ENCODE results near the gene PDCD2L.

DNA sequence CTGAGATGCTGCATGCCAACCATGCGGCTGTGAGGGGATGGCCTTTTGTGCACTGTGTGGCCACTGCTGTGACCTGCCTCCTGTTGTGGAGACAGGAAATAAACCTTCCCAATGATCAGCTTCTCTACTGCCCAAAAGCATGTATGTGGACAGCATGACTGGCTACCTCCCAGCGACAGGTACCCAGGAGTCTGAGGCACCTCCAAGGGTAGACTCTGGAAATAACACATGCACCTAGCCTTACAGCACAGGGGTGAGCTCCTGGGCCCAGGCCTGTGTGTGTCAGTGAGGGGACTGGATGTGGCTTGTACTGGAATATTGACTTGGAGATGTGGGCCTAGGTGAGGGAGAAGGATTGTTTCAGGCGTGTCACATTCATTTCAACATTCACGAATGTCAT, 46.8 kb upstream of the PDCD2L start:
- TF ChIP-seq, protein P1, sequence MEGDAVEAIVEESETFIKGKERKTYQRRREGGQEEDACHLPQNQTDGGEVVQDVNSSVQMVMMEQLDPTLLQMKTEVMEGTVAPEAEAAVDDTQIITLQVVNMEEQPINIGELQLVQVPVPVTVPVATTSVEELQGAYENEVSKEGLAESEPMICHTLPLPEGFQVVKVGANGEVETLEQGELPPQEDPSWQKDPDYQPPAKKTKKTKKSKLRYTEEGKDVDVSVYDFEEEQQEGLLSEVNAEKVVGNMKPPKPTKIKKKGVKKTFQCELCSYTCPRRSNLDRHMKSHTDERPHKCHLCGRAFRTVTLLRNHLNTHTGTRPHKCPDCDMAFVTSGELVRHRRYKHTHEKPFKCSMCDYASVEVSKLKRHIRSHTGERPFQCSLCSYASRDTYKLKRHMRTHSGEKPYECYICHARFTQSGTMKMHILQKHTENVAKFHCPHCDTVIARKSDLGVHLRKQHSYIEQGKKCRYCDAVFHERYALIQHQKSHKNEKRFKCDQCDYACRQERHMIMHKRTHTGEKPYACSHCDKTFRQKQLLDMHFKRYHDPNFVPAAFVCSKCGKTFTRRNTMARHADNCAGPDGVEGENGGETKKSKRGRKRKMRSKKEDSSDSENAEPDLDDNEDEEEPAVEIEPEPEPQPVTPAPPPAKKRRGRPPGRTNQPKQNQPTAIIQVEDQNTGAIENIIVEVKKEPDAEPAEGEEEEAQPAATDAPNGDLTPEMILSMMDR (IDR thresholded peaks at IDR 0.05) = no peak
- no peak for TF ChIP-seq FOXM1 (IDR thresholded peaks at IDR 0.05; ENCODE audit: low read depth)
- TF ChIP-seq, protein P2, sequence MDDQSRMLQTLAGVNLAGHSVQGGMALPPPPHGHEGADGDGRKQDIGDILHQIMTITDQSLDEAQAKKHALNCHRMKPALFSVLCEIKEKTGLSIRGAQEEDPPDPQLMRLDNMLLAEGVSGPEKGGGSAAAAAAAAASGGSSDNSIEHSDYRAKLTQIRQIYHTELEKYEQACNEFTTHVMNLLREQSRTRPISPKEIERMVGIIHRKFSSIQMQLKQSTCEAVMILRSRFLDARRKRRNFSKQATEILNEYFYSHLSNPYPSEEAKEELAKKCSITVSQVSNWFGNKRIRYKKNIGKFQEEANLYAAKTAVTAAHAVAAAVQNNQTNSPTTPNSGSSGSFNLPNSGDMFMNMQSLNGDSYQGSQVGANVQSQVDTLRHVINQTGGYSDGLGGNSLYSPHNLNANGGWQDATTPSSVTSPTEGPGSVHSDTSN (IDR thresholded peaks at IDR 0.05) = no peak
- no peak for TF ChIP-seq TCF12 (IDR thresholded peaks at IDR 0.05)
- TF ChIP-seq, protein P3, sequence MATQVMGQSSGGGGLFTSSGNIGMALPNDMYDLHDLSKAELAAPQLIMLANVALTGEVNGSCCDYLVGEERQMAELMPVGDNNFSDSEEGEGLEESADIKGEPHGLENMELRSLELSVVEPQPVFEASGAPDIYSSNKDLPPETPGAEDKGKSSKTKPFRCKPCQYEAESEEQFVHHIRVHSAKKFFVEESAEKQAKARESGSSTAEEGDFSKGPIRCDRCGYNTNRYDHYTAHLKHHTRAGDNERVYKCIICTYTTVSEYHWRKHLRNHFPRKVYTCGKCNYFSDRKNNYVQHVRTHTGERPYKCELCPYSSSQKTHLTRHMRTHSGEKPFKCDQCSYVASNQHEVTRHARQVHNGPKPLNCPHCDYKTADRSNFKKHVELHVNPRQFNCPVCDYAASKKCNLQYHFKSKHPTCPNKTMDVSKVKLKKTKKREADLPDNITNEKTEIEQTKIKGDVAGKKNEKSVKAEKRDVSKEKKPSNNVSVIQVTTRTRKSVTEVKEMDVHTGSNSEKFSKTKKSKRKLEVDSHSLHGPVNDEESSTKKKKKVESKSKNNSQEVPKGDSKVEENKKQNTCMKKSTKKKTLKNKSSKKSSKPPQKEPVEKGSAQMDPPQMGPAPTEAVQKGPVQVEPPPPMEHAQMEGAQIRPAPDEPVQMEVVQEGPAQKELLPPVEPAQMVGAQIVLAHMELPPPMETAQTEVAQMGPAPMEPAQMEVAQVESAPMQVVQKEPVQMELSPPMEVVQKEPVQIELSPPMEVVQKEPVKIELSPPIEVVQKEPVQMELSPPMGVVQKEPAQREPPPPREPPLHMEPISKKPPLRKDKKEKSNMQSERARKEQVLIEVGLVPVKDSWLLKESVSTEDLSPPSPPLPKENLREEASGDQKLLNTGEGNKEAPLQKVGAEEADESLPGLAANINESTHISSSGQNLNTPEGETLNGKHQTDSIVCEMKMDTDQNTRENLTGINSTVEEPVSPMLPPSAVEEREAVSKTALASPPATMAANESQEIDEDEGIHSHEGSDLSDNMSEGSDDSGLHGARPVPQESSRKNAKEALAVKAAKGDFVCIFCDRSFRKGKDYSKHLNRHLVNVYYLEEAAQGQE (IDR thresholded peaks at IDR 0.05; ENCODE audit: low read depth, low read length) = no peak
- TF ChIP-seq, protein P4, sequence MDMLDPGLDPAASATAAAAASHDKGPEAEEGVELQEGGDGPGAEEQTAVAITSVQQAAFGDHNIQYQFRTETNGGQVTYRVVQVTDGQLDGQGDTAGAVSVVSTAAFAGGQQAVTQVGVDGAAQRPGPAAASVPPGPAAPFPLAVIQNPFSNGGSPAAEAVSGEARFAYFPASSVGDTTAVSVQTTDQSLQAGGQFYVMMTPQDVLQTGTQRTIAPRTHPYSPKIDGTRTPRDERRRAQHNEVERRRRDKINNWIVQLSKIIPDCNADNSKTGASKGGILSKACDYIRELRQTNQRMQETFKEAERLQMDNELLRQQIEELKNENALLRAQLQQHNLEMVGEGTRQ (IDR thresholded peaks at IDR 0.05; ENCODE audit: borderline replicate concordance, low read depth, low read length) = no peak
- TF ChIP-seq, protein P5, sequence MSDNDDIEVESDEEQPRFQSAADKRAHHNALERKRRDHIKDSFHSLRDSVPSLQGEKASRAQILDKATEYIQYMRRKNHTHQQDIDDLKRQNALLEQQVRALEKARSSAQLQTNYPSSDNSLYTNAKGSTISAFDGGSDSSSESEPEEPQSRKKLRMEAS (IDR thresholded peaks at IDR 0.05; ENCODE audit: low read depth) = no peak
- no peak for TF ChIP-seq YY1 (IDR thresholded peaks at IDR 0.05; ENCODE audit: low read depth)
- no peak for TF ChIP-seq NRF1 (IDR thresholded peaks at IDR 0.05; ENCODE audit: low read depth, low read length)
- TF ChIP-seq JUND (IDR thresholded peaks at IDR 0.05) = no peak
- TF ChIP-seq, protein P6, sequence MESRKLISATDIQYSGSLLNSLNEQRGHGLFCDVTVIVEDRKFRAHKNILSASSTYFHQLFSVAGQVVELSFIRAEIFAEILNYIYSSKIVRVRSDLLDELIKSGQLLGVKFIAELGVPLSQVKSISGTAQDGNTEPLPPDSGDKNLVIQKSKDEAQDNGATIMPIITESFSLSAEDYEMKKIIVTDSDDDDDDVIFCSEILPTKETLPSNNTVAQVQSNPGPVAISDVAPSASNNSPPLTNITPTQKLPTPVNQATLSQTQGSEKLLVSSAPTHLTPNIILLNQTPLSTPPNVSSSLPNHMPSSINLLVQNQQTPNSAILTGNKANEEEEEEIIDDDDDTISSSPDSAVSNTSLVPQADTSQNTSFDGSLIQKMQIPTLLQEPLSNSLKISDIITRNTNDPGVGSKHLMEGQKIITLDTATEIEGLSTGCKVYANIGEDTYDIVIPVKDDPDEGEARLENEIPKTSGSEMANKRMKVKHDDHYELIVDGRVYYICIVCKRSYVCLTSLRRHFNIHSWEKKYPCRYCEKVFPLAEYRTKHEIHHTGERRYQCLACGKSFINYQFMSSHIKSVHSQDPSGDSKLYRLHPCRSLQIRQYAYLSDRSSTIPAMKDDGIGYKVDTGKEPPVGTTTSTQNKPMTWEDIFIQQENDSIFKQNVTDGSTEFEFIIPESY (IDR thresholded peaks at IDR 0.05; ENCODE audit: borderline replicate concordance, low read depth) = no peak

Data from SK-N-SH (cell line).